Keratinocyte (primary cell): ENCODE measurements around the gene SESN2. TPM values are rescaled to one million over a fixed set of nuclear protein-coding genes. Genes with fewer than 3 reads are reported as not detected.

Source experiments
- DNase-seq: peaks from one replicate; pipeline ENCODE4 v3.0.0-alpha.2; 2011; ENCODE audit warnings: low read depth, missing footprints, low spot score
- FAIRE-seq: peaks from 2 replicates; lab custom pipeline; 2011; peaks lifted over from hg19 to GRCh38; lab: Jason Lieb, UNC
- H2AFZ ChIP-seq: 2 replicates; pipeline ENCODE4 v1.6.0; 2012; ENCODE audit warnings: low read length, control low read depth, inconsistent platforms; ENCODE audit not compliant: control insufficient read depth
- H3K27ac ChIP-seq: 2 replicates; pipeline ENCODE4 v1.5.1; 2011; ENCODE audit warnings: low read length; ENCODE audit not compliant: control insufficient read depth, insufficient read depth
- H3K27me3 ChIP-seq: 3 replicates; pipeline ENCODE4 v1.6.0; 2011; ENCODE audit warnings: low read length; ENCODE audit not compliant: control insufficient read depth, insufficient read depth; ENCODE audit errors: extremely low read depth
- H3K36me3 ChIP-seq, 2 experiments: 2 replicates in 1 of 2; 3 replicates in 1 of 2; pipeline ENCODE4 v1.5.1; 2011; ENCODE audit warnings: low read length in 2 of 2, mild to moderate bottlenecking in 1 of 2; ENCODE audit not compliant: control insufficient read depth in 2 of 2, insufficient read depth in 2 of 2; ENCODE audit errors: extremely low read depth in 1 of 2
- H3K4me1 ChIP-seq: 3 replicates; pipeline ENCODE4 v1.5.1; 2011; ENCODE audit warnings: low read length; ENCODE audit not compliant: control insufficient read depth, insufficient read depth; ENCODE audit errors: extremely low read depth
- H3K4me2 ChIP-seq: 3 replicates; pipeline ENCODE4 v1.6.0; 2011; ENCODE audit warnings: low read depth, low read length; ENCODE audit not compliant: control insufficient read depth, insufficient read depth; ENCODE audit errors: extremely low read depth
- H3K4me3 ChIP-seq, 3 experiments: fragments of 200-600 bp in 1 of 3; sonication (generic) in 1 of 3; 2 replicates in 2 of 3; 3 replicates in 1 of 3; pipeline ENCODE4 v1.5.1; 2011 to 2016; ENCODE audit warnings: low read length in 3 of 3, mild to moderate bottlenecking in 3 of 3, control low read depth in 2 of 3, inconsistent platforms in 1 of 3, low read depth in 1 of 3, mixed read lengths in 1 of 3, mixed run types in 1 of 3, moderate library complexity in 1 of 3; ENCODE audit not compliant: control insufficient read depth in 2 of 3, insufficient read depth in 2 of 3; ENCODE audit errors: extremely low read depth in 1 of 3
- H3K79me2 ChIP-seq: 2 replicates; pipeline ENCODE4 v1.6.0; 2012; ENCODE audit warnings: low read length; ENCODE audit not compliant: control insufficient read depth, insufficient read depth
- H3K9ac ChIP-seq: 3 replicates; pipeline ENCODE4 v1.6.0; 2011; ENCODE audit warnings: low read length; ENCODE audit not compliant: control insufficient read depth, insufficient read depth; ENCODE audit errors: extremely low read depth
- H3K9me1 ChIP-seq: 3 replicates; pipeline ENCODE4 v1.6.0; 2011; ENCODE audit warnings: low read length; ENCODE audit not compliant: control insufficient read depth, insufficient read depth; ENCODE audit errors: extremely low read depth
- H3K9me3 ChIP-seq: 2 replicates; pipeline ENCODE4 v1.5.1; 2012; ENCODE audit warnings: low read depth, low read length; ENCODE audit not compliant: control insufficient read depth
- H4K20me1 ChIP-seq: 3 replicates; pipeline ENCODE4 v1.6.0; 2011; ENCODE audit warnings: low read length; ENCODE audit not compliant: control insufficient read depth, insufficient read depth; ENCODE audit errors: extremely low read depth
- CTCF ChIP-seq, 3 experiments: IDR thresholded peaks in 1 of 3; conservative IDR thresholded peaks in 1 of 3; optimal IDR thresholded peaks in 1 of 3; 2 replicates in 2 of 3; 3 replicates in 1 of 3; pipeline versions ENCODE3 to v1.5.1; 2011; ENCODE audit warnings: low read length in 3 of 3, mild to moderate bottlenecking in 3 of 3, moderate library complexity in 2 of 3, control low read depth in 1 of 3, inconsistent platforms in 1 of 3; ENCODE audit not compliant: insufficient read depth in 2 of 3; ENCODE audit errors: extremely low read depth in 1 of 3
- EZH2 ChIP-seq: IDR thresholded peaks from one replicate; pipeline ENCODE4 v1.6.1; 2012; ENCODE audit warnings: inconsistent platforms, mild to moderate bottlenecking, low read length, moderate library complexity
- dilution Hi-C: fragments of 300-500 bp; cut with MboI; formaldehyde crosslinking; loops from one replicate; pipeline ENCODE4 v1.7.0; 2020; ENCODE audit warnings: low sequenced_read_pairs; ENCODE audit not compliant: extremely low pct_ligation_motif_present
- polyA minus RNA-seq, 3 experiments: library from RNA; depleted of rRNA, polyadenylated mRNA; stranded (reverse); fragments of >200 nt; gene quantifications; 1 replicate in 1 of 3; 2 replicates in 1 of 3; 3 replicates in 1 of 3; pipeline ENCODE4 v1.2.3, GENCODE V29; 2011
- polyA plus RNA-seq, 5 experiments: library from polyadenylated mRNA; depleted of rRNA in 3 of 5; stranded (reverse) in 3 of 5; stranded (forward) in 1 of 5; unstranded in 1 of 5; fragments of >200 nt; gene quantifications; 1 replicate in 1 of 5; 2 replicates in 3 of 5; 3 replicates in 1 of 5; pipeline versions ENCODE4 v1.2.1 to v1.2.3, GENCODE V29; 2011 to 2012; ENCODE audit warnings: missing spikeins in 2 of 5, low read depth in 1 of 5, low replicate concordance in 1 of 5

SESN2 gene
- polyA plus RNA-seq (12.7 to 20.9 TPM (median 13.5 TPM) in 3 replicates), polyA minus RNA-seq (18.8 to 32.4 TPM (median 29.7 TPM) in 3 replicates)
- 10.5 TPM for polyA plus RNA-seq (2011; ENCODE audit: low read depth)
- 11.3 and 13.1 TPM in 2 replicates for polyA plus RNA-seq (2011; cell fraction: cytosol; rRNA removed)
- polyA plus RNA-seq (2011; cell fraction: nucleus; rRNA removed), result 30.6 and 34.6 TPM in 2 replicates
- 12.4 and 37.8 TPM in 2 replicates for polyA plus RNA-seq (2012; ENCODE audit: low replicate concordance)
- polyA minus RNA-seq (2011; cell fraction: cytosol; rRNA and poly(A)+ RNA removed), result 28.4 TPM
- 25.9 and 31.0 TPM in 2 replicates for polyA minus RNA-seq (2011; cell fraction: nucleus; rRNA and poly(A)+ RNA removed)

GRCh38 chr1:28259252-28259933 is at the start of gene SESN2:
Gene SESN2, plus strand, starts transcription at chr1:28259518. Its CDS starts 330 bp downstream, at chr1:28259848.
- peaks cover 7% of the 10 kb centered on the region for H3K9me1 ChIP-seq
- H3K4me2 ChIP-seq, result peak within 1 kb of the TSS; percentile 86
- FAIRE-seq (peak; percentile 49), DNase-seq (peak; percentile 84)
- TF ChIP-seq CTCF (optimal IDR thresholded peaks at IDR 0.05 in 1 of 3, IDR thresholded peaks at IDR 0.05 in 1 of 3, conservative IDR thresholded peaks at IDR 0.05 in 1 of 3; ENCODE audit: extremely low read depth in 1 of 3, insufficient read depth in 2 of 3, low read length in 3 of 3), result no peak
- no peak for TF ChIP-seq EZH2
- peaks cover 50% of the 10 kb centered on the region for H3K79me2 ChIP-seq
- H3K9me3 ChIP-seq, result no peaks in the 10 kb centered on the region
- H3K27ac ChIP-seq, result peak within 1 kb of the TSS; percentile 99
- dilution Hi-C loops, result no loop called here
- peaks cover 25% of the 10 kb centered on the region for H3K4me1 ChIP-seq
- peak within 1 kb of the TSS; percentile 92 for H3K9ac ChIP-seq
- peak within 1 kb of the TSS; percentile 77 for H2AFZ ChIP-seq
- no peaks in the 10 kb centered on the region for H3K27me3 ChIP-seq
- H3K4me3 ChIP-seq, result peak within 1 kb of the TSS; percentile 95 to 100 (median 97)
- H3K36me3 ChIP-seq, result peaks cover 1 to 24% of the 10 kb centered on the region in 2 experiments
- H4K20me1 ChIP-seq, result peaks cover 27% of the 10 kb centered on the region

- no peak for TF ChIP-seq CTCF (optimal IDR thresholded peaks at IDR 0.05 in 1 of 3, IDR thresholded peaks at IDR 0.05 in 1 of 3, conservative IDR thresholded peaks at IDR 0.05 in 1 of 3; ENCODE audit: extremely low read depth in 1 of 3, insufficient read depth in 2 of 3, low read length in 3 of 3)
- no peak for TF ChIP-seq EZH2
- Histone ChIP-seq H3K4me2 (no peak overlapping the region), H3K36me3 (peaks cover 10 to 16% of the 10 kb centered on the region in 2 experiments), H3K4me3 (no peak overlapping the region), H3K27me3 (no peaks in the 10 kb centered on the region), H3K4me1 (no peaks in the 10 kb centered on the region), H3K9me3 (no peaks in the 10 kb centered on the region), H2AFZ (no peak overlapping the region), H4K20me1 (no peaks in the 10 kb centered on the region), H3K79me2 (no peaks in the 10 kb centered on the region), H3K9ac (no peak overlapping the region), H3K27ac (no peak overlapping the region), H3K9me1 (no peaks in the 10 kb centered on the region)
- dilution Hi-C loops, result no loop called here
- FAIRE-seq (no peak), DNase-seq (no peak)
Measured at GRCh38 chr1:28209700-28210099, 49.6 kb upstream of the SESN2 start.
